Naive thymus-derived CD8-positive, alpha-beta T cell (primary cell): ENCODE data around the gene ANAPC2. TPM values are rescaled to one million over a fixed set of nuclear protein-coding genes. Genes with fewer than 3 reads are reported as not detected.

Experiments
- ATAC-seq, 2 donors: fragments of 150-1000 bp; cut with Tn5 transposase in 1 of 2; sonication (Bioruptor Pico), chemical (Tn5 transposase) in 1 of 2; 1 replicate in 1 of 2; 2 replicates in 1 of 2; pipeline ENCODE4 v1.10.0; 2021; ENCODE audit warnings: mild to moderate bottlenecking in 2 of 2, moderate library complexity in 2 of 2
- POLR2A ChIA-PET: fragments of 350-600 bp; sonication (Branson Sonifier 250); formaldehyde crosslinking; loops from one replicate; lab custom pipeline; 2021; ENCODE audit warnings: antibody characterized with exemption; lab: Charles Lee
- DNase-seq, 10 donors: peaks; one replicate each; pipeline versions ENCODE4 v3.0.0 to v3.0.0-alpha.2; 2020 to 2022
- H3K27ac Mint-ChIP-seq, 10 donors: one replicate each; pipeline ENCODE4 v1.8.0; 2020 to 2022; ENCODE audit warnings: mild to moderate bottlenecking in 10 of 10, mixed read lengths in 10 of 10, moderate library complexity in 4 of 10, inconsistent platforms in 1 of 10
- H3K27me3 Mint-ChIP-seq, 5 donors: one replicate each; pipeline ENCODE4 v1.8.0; 2021 to 2022; ENCODE audit warnings: mixed read lengths in 5 of 5
- H3K36me3 Mint-ChIP-seq, 3 donors: one replicate each; pipeline ENCODE4 v1.8.0; 2020 to 2022; ENCODE audit warnings: mixed read lengths in 3 of 3, mild to moderate bottlenecking in 2 of 3, inconsistent platforms in 1 of 3
- H3K4me1 Mint-ChIP-seq, 4 donors: one replicate each; pipeline ENCODE4 v1.8.0; 2021 to 2022; ENCODE audit warnings: mixed read lengths in 4 of 4
- H3K4me3 Mint-ChIP-seq, 10 donors: one replicate each; pipeline ENCODE4 v1.8.0; 2020 to 2022; ENCODE audit warnings: mild to moderate bottlenecking in 10 of 10, mixed read lengths in 10 of 10, moderate library complexity in 6 of 10, inconsistent platforms in 1 of 10
- H3K9me3 Mint-ChIP-seq, 9 donors: one replicate each; pipeline ENCODE4 v1.8.0; 2020 to 2022; ENCODE audit warnings: mixed read lengths in 9 of 9, mild to moderate bottlenecking in 3 of 9, inconsistent platforms in 1 of 9, moderate library complexity in 1 of 9
- polyA plus RNA-seq, 3 donors: library from polyadenylated mRNA; unstranded; fragments of 300-500 nt; fragmentation: Illumina TruSeq; gene quantifications; one replicate each; pipeline ENCODE4 v1.2.3, GENCODE V29; 2021
- total RNA-seq, 8 experiments: library from RNA in 2 of 8; stranded (reverse) in 2 of 8; gene quantifications; one replicate each; pipeline ENCODE4 v1.2.3 and lab custom pipeline; 2021 to 2026

Gene ANAPC2
- total and polyA plus RNA-seq, 5 experiments from 2014 or later = 3.4 to 146 (median 5.9) TPM

DNA sequence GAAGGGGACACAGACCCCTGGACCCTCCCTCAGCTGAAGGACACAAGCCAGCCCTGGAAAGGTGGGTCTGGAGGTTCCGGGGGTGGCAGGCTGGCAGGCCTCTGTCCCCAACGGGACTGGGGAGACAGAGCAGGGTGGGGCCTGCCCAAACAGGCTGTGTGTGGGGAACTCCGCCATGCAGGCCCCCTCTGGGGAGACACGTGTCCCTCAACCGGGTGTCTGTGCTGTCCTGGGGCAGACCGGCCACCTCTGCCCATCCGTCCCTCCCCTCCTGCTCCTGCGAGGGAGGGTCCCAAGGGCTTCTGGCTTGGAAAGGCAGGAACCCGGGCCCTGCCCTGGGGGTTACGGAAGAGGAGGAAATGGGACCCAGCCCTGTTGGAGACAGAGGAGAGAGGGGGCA lies 43.7 kb upstream of the ANAPC2 start:
- H3K4me1 Mint-ChIP-seq = peaks cover 7 to 13% (median 10%) of the 10 kb centered on the region in 4 donors
- H3K4me3 Mint-ChIP-seq = no peak overlapping the region
- DNase-seq (no peak), ATAC-seq (no peak)
- no peaks in the 10 kb centered on the region for H3K9me3 Mint-ChIP-seq
- peaks cover 0 to 2% (median 1%) of the 10 kb centered on the region in 3 donors for H3K36me3 Mint-ChIP-seq
- POLR2A ChIA-PET = interaction anchor here (3.0 kb wide), 1 partner anchor 8 kb away, joined by 8 read pairs; the partner anchor contains the start of gene TUBB4B
- H3K27ac Mint-ChIP-seq = peak overlapping the region in 1 of 10 donors; percentile 53
- peaks cover 2 to 28% (median 4%) of the 10 kb centered on the region in 5 donors for H3K27me3 Mint-ChIP-seq

GRCh38 chr9:137231372-137232039 lies 43.1 kb upstream of the ANAPC2 start:
- H3K27ac Mint-ChIP-seq = peak overlapping the region in 1 of 10 donors; percentile 53
- no peak overlapping the region for H3K4me3 Mint-ChIP-seq
- peaks cover 7 to 11% (median 8%) of the 10 kb centered on the region in 4 donors for H3K4me1 Mint-ChIP-seq
- POLR2A ChIA-PET = interaction anchor here (0.5 to 3.0 kb wide), 2 partner anchors 9 to 99 kb away, joined by 3 to 8 read pairs; partner anchors contain the start of gene TUBB4B
- H3K27me3 Mint-ChIP-seq = peaks cover 2 to 28% (median 4%) of the 10 kb centered on the region in 5 donors
- no peaks in the 10 kb centered on the region for H3K9me3 Mint-ChIP-seq
- ATAC-seq = no peak
- DNase-seq = no peak
- peaks cover 0 to 2% (median 1%) of the 10 kb centered on the region in 3 donors for H3K36me3 Mint-ChIP-seq

DNA sequence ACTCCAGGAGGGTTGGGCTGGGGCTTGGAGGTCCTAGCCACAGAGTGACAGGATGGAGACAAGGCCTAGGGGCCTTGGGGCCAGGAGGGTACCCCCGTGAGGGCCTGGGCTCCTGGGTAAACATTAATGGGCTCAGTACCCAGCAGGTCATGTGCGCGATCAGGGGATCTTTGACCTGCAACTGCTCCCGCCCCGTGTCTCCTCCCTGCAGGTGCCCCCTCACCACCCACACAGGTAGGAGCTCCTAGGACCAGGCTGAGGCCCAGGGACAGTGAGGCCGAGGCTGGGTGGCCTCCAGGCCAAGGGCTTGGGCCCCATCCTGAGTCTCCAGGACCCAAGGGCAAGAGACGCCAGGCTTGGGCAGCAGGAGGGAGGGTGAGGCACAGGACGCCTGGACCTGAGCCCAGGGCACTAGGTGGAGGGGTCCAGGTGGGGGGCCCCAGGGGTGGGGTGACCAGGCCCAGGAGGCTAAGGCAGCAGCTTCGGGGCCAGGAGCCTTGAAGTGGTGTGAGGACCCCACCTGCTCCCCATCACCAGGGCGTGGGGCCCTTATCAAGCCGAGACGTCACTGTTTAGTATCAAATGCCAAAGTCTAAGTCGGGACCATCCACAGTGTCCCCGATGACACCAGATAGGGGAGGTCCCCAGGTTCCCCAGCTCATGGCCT lies 42.5 kb upstream of the ANAPC2 start, which contains the start of gene SLC34A3:
Gene SLC34A3 (plus strand): TSS at position 197 of the 667 bp plus-strand sequence. CDS start 802 bp downstream, outside the sequence.
- Mint-ChIP-seq H3K27me3 (peaks cover 2 to 28% (median 4%) of the 10 kb centered on the region in 5 donors), H3K36me3 (peaks cover 0 to 2% (median 1%) of the 10 kb centered on the region in 3 donors), H3K4me3 (no peak within 1 kb of the TSS), H3K4me1 (peaks cover 5 to 11% (median 7%) of the 10 kb centered on the region in 4 donors), H3K9me3 (no peaks in the 10 kb centered on the region), H3K27ac (no peak within 1 kb of the TSS)
- POLR2A ChIA-PET = interaction anchor here (0.5 to 3.0 kb wide), 2 partner anchors 9 to 98 kb away, joined by 3 to 8 read pairs; partner anchors contain the start of gene TUBB4B
- DNase-seq (no peak), ATAC-seq (no peak)

DNA sequence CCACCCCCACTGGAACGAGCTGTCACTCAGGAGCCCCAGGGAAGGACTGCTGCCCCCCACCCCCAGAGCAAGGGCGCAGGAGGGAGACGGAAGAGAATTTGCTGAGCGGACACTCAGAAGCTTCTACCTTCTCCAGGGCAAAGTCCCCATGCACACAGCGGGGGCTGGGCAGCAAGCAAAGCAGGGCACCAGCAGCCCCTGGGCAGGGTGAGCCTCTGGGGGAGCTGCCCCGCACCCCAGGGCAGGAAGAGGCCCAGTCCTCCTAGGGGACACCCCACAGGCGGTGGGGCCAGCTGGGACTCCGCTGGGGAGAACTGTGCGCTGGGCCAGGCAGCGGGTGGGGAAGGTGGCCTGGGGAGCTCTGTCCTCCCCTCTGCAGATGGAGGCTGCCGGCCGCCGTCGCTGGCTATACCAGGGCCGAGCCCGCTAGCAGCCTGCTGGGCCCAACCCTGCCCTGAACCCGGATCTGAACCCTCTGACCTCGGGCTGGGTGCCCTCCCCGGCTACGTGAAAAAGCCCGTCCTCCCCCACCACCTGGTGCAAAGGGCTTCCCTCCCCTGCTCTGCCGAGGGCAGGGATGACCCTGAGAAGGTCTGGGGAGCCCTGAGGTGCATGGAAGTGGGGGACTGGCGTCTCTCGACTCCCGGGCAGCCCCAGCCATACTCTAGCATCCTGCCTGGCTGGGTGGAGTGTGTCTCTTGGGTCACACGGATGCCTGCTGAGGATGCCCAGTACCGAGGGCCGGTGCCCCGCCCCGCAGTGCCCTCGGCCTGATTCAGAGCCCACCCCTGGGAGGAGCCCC lies 41.7 kb upstream of the ANAPC2 start:
- Mint-ChIP-seq H3K27ac (no peak overlapping the region), H3K27me3 (peaks cover 2 to 24% (median 4%) of the 10 kb centered on the region in 5 donors), H3K4me3 (no peak overlapping the region), H3K4me1 (peaks cover 4 to 12% (median 6%) of the 10 kb centered on the region in 4 donors), H3K36me3 (peaks cover 0 to 2% (median 1%) of the 10 kb centered on the region in 3 donors), H3K9me3 (no peaks in the 10 kb centered on the region)
- POLR2A ChIA-PET = interaction anchor here (3.0 kb wide), 1 partner anchor 10 kb away, joined by 8 read pairs; the partner anchor contains the start of gene TUBB4B
- ATAC-seq (no peak), DNase-seq (no peak)

DNA sequence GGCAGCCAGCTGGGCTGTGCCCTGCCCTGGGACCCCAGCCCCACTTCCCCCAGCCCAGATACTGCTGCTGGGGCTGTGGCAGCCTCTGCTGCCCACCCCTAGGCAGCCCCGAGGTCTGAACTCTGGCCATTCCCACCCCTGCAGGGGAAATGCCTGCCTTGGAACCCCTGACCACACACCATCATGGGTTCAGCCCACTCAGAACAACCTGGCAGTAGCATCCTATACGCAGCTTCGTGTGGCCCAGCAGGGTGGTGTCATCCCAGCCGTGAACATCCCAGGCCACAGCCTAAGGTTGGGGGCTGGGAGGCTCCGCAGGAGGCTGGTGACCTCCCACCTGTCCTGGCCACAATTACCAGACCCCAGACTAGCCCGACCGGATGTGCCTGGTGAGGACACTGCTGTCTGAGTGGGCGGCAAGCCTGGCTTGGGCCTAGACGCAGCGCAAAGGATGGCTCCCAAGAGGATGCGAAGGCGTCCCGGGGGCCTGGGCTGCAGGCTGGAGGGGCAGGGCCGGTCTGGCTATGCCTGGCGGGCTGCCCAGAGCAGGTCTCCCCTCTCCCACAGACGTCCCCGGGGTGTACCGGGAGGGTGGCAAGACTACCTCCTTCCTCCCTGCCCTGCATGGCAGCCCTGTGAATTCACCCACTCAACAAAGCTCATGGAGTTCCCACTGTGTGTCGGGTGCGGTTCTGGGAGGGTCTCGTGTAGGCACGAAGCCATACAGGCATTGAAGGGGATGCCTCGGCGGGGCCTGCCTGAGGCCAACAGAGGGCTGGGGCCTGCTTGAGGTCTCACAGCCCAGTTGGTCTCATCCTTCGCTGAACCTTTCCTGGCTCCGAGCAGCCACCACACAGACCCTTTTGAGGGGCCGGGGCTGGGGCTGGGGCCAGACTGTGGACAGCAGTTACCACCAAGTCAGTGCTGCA lies 40.9 kb upstream of the ANAPC2 start:
- H3K27me3 Mint-ChIP-seq = peaks cover 2 to 18% (median 4%) of the 10 kb centered on the region in 5 donors
- H3K4me1 Mint-ChIP-seq = peaks cover 3 to 9% (median 5%) of the 10 kb centered on the region in 4 donors
- H3K36me3 Mint-ChIP-seq = peaks cover 0 to 2% (median 1%) of the 10 kb centered on the region in 3 donors
- POLR2A ChIA-PET = interaction anchor here (1.0 to 3.0 kb wide), 4 partner anchors 8 to 183 kb away, joined by 3 to 8 read pairs (median 4); partner anchors contain the start of gene TUBB4B
- DNase-seq (no peak), ATAC-seq (no peak)
- peak overlapping the region in 1 of 10 donors; percentile 10 for H3K4me3 Mint-ChIP-seq
- H3K9me3 Mint-ChIP-seq = no peaks in the 10 kb centered on the region
- no peak overlapping the region for H3K27ac Mint-ChIP-seq

DNA sequence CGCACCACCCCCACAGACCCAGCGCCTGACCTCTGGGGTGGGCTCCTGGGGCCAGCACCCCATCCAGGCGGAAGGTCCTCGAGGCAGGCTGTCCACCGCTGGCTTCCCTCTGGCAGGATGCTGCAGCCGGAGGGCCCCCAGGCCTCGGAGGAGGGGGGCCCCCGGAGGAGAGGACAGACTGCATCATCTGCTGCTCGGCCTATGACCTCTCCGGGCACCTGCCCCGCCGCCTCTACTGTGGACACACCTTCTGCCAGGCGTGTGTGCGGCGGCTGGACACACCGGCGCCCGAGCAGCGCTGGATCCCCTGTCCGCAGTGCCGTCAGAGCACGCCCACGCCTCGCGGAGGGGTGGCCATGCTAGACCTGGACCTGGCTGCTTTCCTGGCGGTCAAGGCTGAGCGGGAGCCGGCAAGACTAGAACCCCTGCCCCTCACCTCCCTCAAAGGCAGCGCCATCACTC lies 40.2 kb upstream of the ANAPC2 start:
- H3K27ac Mint-ChIP-seq = no peak overlapping the region
- POLR2A ChIA-PET = interaction anchor here (1.0 to 6.4 kb wide), 4 partner anchors 8 to 182 kb away, joined by 3 to 59 read pairs (median 4); partner anchors contain the start of genes ANAPC2 and SSNA1
- ATAC-seq (no peak), DNase-seq (no peak)
- H3K4me1 Mint-ChIP-seq = peaks cover 3 to 12% (median 7%) of the 10 kb centered on the region in 4 donors
- peaks cover 0 to 2% (median 1%) of the 10 kb centered on the region in 3 donors for H3K36me3 Mint-ChIP-seq
- no peak overlapping the region for H3K4me3 Mint-ChIP-seq
- H3K27me3 Mint-ChIP-seq = peaks cover 2 to 18% (median 4%) of the 10 kb centered on the region in 5 donors
- no peaks in the 10 kb centered on the region for H3K9me3 Mint-ChIP-seq

DNA sequence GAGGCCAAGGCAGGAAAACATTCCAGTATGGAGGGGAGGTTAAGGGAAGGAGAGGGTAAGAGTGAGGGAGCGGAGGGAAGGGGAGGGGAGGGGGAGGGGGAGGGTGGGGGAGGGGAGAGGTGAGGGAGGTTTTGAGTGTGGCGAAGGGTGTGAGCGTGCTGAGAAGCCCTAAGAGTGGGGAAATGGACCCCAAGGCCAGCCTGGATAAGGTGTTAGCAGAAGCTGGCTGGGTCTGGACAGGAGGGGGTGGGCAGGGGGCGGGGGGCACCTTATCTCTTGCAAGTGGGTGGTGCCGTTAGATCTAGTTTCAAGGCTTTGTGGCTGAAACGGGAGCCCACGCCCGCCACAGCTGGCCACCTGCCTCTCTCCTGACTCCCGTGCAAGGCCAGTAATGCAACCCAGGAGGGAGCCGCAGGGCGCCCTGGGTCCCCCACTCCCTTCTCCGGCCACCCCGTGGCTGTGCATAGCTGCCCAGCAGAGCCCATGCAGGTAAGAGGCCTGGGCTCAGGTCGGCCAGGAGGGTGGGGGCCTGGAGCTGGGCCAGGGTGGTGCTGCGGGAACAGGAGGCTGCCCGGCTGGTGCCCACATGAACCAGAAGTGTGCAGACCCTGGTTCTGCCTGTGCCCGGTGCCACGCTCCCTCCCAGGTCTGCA lies 39.6 kb upstream of the ANAPC2 start:
- POLR2A ChIA-PET = interaction anchor here (0.9 to 6.4 kb wide), 7 partner anchors 9 to 132 kb away, joined by 3 to 59 read pairs (median 5); partner anchors contain the start of genes ANAPC2 and SSNA1
- DNase-seq (no peak), ATAC-seq (no peak)
- Mint-ChIP-seq H3K9me3 (no peaks in the 10 kb centered on the region), H3K4me3 (peak overlapping the region in 4 of 10 donors; percentile 20 to 64 (median 38)), H3K27ac (peak overlapping the region in 3 of 10 donors; percentile 56 to 90 (median 82)), H3K36me3 (peaks cover 0 to 2% (median 1%) of the 10 kb centered on the region in 3 donors), H3K27me3 (peaks cover 2 to 18% (median 4%) of the 10 kb centered on the region in 5 donors), H3K4me1 (peaks cover 4 to 13% (median 9%) of the 10 kb centered on the region in 4 donors)

- ATAC-seq (peak; percentile 43), DNase-seq (peak; percentile 71 to 88 (median 81))
- Mint-ChIP-seq H3K4me1 (peaks cover 5 to 14% (median 12%) of the 10 kb centered on the region in 4 donors), H3K36me3 (peaks cover 0 to 2% (median 1%) of the 10 kb centered on the region in 3 donors), H3K9me3 (no peaks in the 10 kb centered on the region), H3K27me3 (peaks cover 2 to 17% (median 4%) of the 10 kb centered on the region in 5 donors), H3K27ac (peak within 1 kb of the TSS in 6 of 10 donors; percentile 2 to 90 (median 32)), H3K4me3 (peak within 1 kb of the TSS in 5 of 10 donors; percentile 1 to 64 (median 28))
- POLR2A ChIA-PET = interaction anchor here (0.9 to 6.4 kb wide), 9 partner anchors 10 to 140 kb away, joined by 3 to 59 read pairs (median 6); partner anchors contain the start of genes ANAPC2, MAN1B1 and SSNA1
Measured at GRCh38 chr9:137227054-137227852, 38.9 kb upstream of the ANAPC2 start, which contains the start of gene RNF224. TSS of gene RNF224 (plus strand) at chr9:137227502. CDS start at chr9:137228336, 834 bp downstream.

- Mint-ChIP-seq H3K36me3 (peaks cover 0 to 2% (median 1%) of the 10 kb centered on the region in 3 donors), H3K9me3 (no peaks in the 10 kb centered on the region), H3K27ac (no peak overlapping the region), H3K27me3 (peaks cover 2 to 11% (median 4%) of the 10 kb centered on the region in 5 donors), H3K4me3 (no peak overlapping the region), H3K4me1 (peaks cover 5 to 14% (median 12%) of the 10 kb centered on the region in 4 donors)
- DNase-seq (no peak), ATAC-seq (no peak)
- POLR2A ChIA-PET = interaction anchor here (1.0 to 6.4 kb wide), 6 partner anchors 38 to 140 kb away, joined by 3 to 59 read pairs (median 6); partner anchors contain the start of genes ANAPC2, MAN1B1 and SSNA1
Measured at GRCh38 chr9:137226338-137227053, 38.1 kb upstream of the ANAPC2 start.
